GM12865 (cell line): ENCODE results near the gene ABCA13.
"Not testable (repeated sequence)": the region's sequence is repeated elsewhere in the genome, so short reads cannot be mapped to it uniquely, and the experiment has no call there.

Experiments used
- DNase-seq: peaks from one replicate; pipeline ENCODE4 v3.0.0; 2010; ENCODE audit warnings: low read depth
- H3K4me3 ChIP-seq: 2 replicates; pipeline ENCODE4 v1.5.1; 2011; ENCODE audit warnings: mild to moderate bottlenecking, low read depth, low read length, control low read depth
- CTCF ChIP-seq: IDR thresholded peaks from 2 replicates; pipeline ENCODE4 v1.5.1; 2011; ENCODE audit warnings: low read length, control low read depth, low read depth, inconsistent platforms; ENCODE audit not compliant: insufficient read depth; ENCODE audit errors: missing control alignments

Gene ABCA13

GRCh38 chr7:48144291-48144768, 26.9 kb upstream of the ABCA13 start:
- no peak for DNase-seq
- no peak for TF ChIP-seq CTCF
- no peak overlapping the region for H3K4me3 ChIP-seq

- no peak for DNase-seq
Measured at GRCh38 chr7:48147078-48147591, 24.1 kb upstream of the ABCA13 start.

GRCh38 chr7:48147690-48148089, 23.6 kb upstream of the ABCA13 start:
- H3K4me3 ChIP-seq, DNase-seq: not testable (repeated sequence)

More at GRCh38 chr7:48147078-48147591, 24.1 kb upstream of the ABCA13 start:
- H3K4me3 ChIP-seq, result no peak overlapping the region
- no peak for TF ChIP-seq CTCF

- DNase-seq, result no peak
- H3K4me3 ChIP-seq, result no peak overlapping the region
- no peak for TF ChIP-seq CTCF
Measured at GRCh38 chr7:48148311-48148710, 22.9 kb upstream of the ABCA13 start.

- DNase-seq, result no peak
- TF ChIP-seq CTCF, result no peak
- no peak overlapping the region for H3K4me3 ChIP-seq
Measured at GRCh38 chr7:48149058-48149457, 22.2 kb upstream of the ABCA13 start.

- no peak for TF ChIP-seq CTCF
- DNase-seq, result no peak
- no peak overlapping the region for H3K4me3 ChIP-seq
Measured at GRCh38 chr7:48150086-48150485, 21.2 kb upstream of the ABCA13 start.

GRCh38 chr7:48154792-48155413, 16.4 kb upstream of the ABCA13 start:
- peak; percentile 57 for TF ChIP-seq CTCF
- peak; percentile 48 for DNase-seq

More at GRCh38 chr7:48154792-48155413, 16.4 kb upstream of the ABCA13 start:
- no peak overlapping the region for H3K4me3 ChIP-seq
